Smooth muscle cell (in vitro differentiated cells): ENCODE data around the gene CACNA2D3. TPM values are rescaled to one million over a fixed set of nuclear protein-coding genes. Genes with fewer than 3 reads are reported as not detected.
A peak's percentile ranks its signal among the peaks of the same experiment; 100 is the strongest.

Source experiments
- DNase-seq: peaks from one replicate; lab custom pipeline; 2025; ENCODE audit not compliant: unreplicated experiment; lab: John Stamatoyannopoulos, UW
- H2AFZ ChIP-seq: fragments of 200-600 bp; sonication (generic); 2 replicates; pipeline ENCODE4 v1.6.0; 2016; ENCODE audit warnings: antibody characterized with exemption, low read depth, mild to moderate bottlenecking
- H3F3A ChIP-seq: fragments of 200-600 bp; sonication (generic); 2 replicates; pipeline ENCODE4 v1.6.0; 2017; ENCODE audit warnings: antibody characterized with exemption, low read depth
- H3K27ac ChIP-seq: fragments of 200-600 bp; sonication (generic); 2 replicates; pipeline ENCODE4 v1.5.1; 2016; ENCODE audit warnings: low read depth, mild to moderate bottlenecking
- H3K27me3 ChIP-seq: fragments of 200-600 bp; sonication (generic); 2 replicates; pipeline ENCODE4 v1.6.1; 2016; ENCODE audit warnings: low read depth, mild to moderate bottlenecking
- H3K36me3 ChIP-seq: fragments of 200-600 bp; sonication (generic); 2 replicates; pipeline ENCODE4 v1.5.1; 2016; ENCODE audit warnings: low read depth
- H3K4me1 ChIP-seq: fragments of 200-600 bp; sonication (generic); 2 replicates; pipeline ENCODE4 v1.5.1; 2016; ENCODE audit warnings: low read depth
- H3K4me2 ChIP-seq: fragments of 200-600 bp; sonication (generic); 2 replicates; pipeline ENCODE4 v1.6.0; 2016; ENCODE audit warnings: mild to moderate bottlenecking
- H3K4me3 ChIP-seq: fragments of 200-600 bp; sonication (generic); 2 replicates; pipeline ENCODE4 v1.5.1; 2016; ENCODE audit warnings: mild to moderate bottlenecking
- H3K79me2 ChIP-seq: fragments of 200-600 bp; sonication (generic); 2 replicates; pipeline ENCODE4 v1.6.0; 2016; ENCODE audit warnings: low read depth, mild to moderate bottlenecking
- H3K9ac ChIP-seq: fragments of 200-600 bp; sonication (generic); 2 replicates; pipeline ENCODE4 v1.6.0; 2016; ENCODE audit warnings: low read depth
- H3K9me3 ChIP-seq: fragments of 200-600 bp; sonication (generic); replicated peaks from 2 replicates; pipeline ENCODE4 v1.5.1; 2016; ENCODE audit warnings: low read depth
- H4K20me1 ChIP-seq: fragments of 200-600 bp; sonication (generic); 2 replicates; pipeline ENCODE4 v1.6.0; 2016; ENCODE audit warnings: low read depth
- CTCF ChIP-seq: fragments of 200-600 bp; sonication (generic); IDR thresholded peaks from 2 replicates; pipeline ENCODE4 v1.5.1; 2017; ENCODE audit warnings: borderline replicate concordance, mild to moderate bottlenecking, antibody characterized with exemption; ENCODE audit not compliant: insufficient read depth, poor library complexity, severe bottlenecking
- WGBS: methylation state at CpG from one replicate; pipeline ENCODE4 v1.1.7; 2016; ENCODE audit warnings: low lambda C conversion rate; 5-methylcytosine and 5-hydroxymethylcytosine counted together
- polyA plus RNA-seq: library from polyadenylated mRNA; unstranded; fragments of >200 nt; fragmentation: Nextera tagmentation; extraction: Ambion mirVana; gene quantifications from 2 replicates; pipeline ENCODE4 v1.2.1, GENCODE V29; 2016
- total RNA-seq: library from RNA; depleted of rRNA; stranded (reverse); fragments of >200 nt; gene quantifications from 2 replicates; pipeline ENCODE4 v1.2.3, GENCODE V29; 2014

Gene CACNA2D3
- total and polyA plus RNA-seq, 2 experiments from 2014 or later, result 0.15 to 0.90 TPM

- Histone ChIP-seq H3K36me3 (no peaks in the 10 kb centered on the region), H3F3A (peaks cover 20% of the 10 kb centered on the region), H3K27me3 (no peaks in the 10 kb centered on the region), H4K20me1 (no peaks in the 10 kb centered on the region), H3K9me3 (no peaks in the 10 kb centered on the region), H3K4me1 (peaks cover 12% of the 10 kb centered on the region), H2AFZ (no peak overlapping the region), H3K27ac (no peak overlapping the region), H3K79me2 (no peaks in the 10 kb centered on the region), H3K4me3 (no peak overlapping the region), H3K4me2 (no peak overlapping the region), H3K9ac (no peak overlapping the region)
- DNase-seq, result no peak
- WGBS, result 86% methylated on average over 3 of the region's 3 CpGs
- TF ChIP-seq CTCF, result no peak
Observed at GRCh38 chr3:54964081-54964480, 841.7 kb downstream of the CACNA2D3 start.

GRCh38 chr3:54965746-54966145 is 843.4 kb downstream of the CACNA2D3 start:
- Histone ChIP-seq H3K9me3 (no peaks in the 10 kb centered on the region), H3K36me3 (no peaks in the 10 kb centered on the region), H3K4me1 (peaks cover 12% of the 10 kb centered on the region), H3K4me3 (no peak overlapping the region), H3K4me2 (peak overlapping the region; percentile 6), H3K27me3 (no peaks in the 10 kb centered on the region), H3K27ac (no peak overlapping the region), H3F3A (peaks cover 20% of the 10 kb centered on the region), H3K9ac (no peak overlapping the region), H2AFZ (no peak overlapping the region), H3K79me2 (no peaks in the 10 kb centered on the region), H4K20me1 (no peaks in the 10 kb centered on the region)
- 27% methylated on average over 6 of the region's 6 CpGs for WGBS
- no peak for TF ChIP-seq CTCF
- no peak for DNase-seq

GRCh38 chr3:54966979-54967378 is 844.6 kb downstream of the CACNA2D3 start:
- 90% methylated on average over 6 of the region's 6 CpGs for WGBS
- Histone ChIP-seq H3K9ac (no peak overlapping the region), H3K27ac (peak overlapping the region; percentile 57), H3F3A (peaks cover 20% of the 10 kb centered on the region), H4K20me1 (no peaks in the 10 kb centered on the region), H3K4me1 (peaks cover 12% of the 10 kb centered on the region), H3K9me3 (no peaks in the 10 kb centered on the region), H3K4me2 (no peak overlapping the region), H2AFZ (no peak overlapping the region), H3K79me2 (no peaks in the 10 kb centered on the region), H3K27me3 (no peaks in the 10 kb centered on the region), H3K4me3 (no peak overlapping the region), H3K36me3 (no peaks in the 10 kb centered on the region)
- no peak for TF ChIP-seq CTCF
- DNase-seq, result no peak

- no peak for TF ChIP-seq CTCF
- H3K9me3 ChIP-seq, result no peaks in the 10 kb centered on the region
- no peaks in the 10 kb centered on the region for H3K36me3 ChIP-seq
- 39% methylated on average over 1 of the region's 1 CpG for WGBS
- H3K4me3 ChIP-seq, result no peak overlapping the region
- no peak overlapping the region for H3K9ac ChIP-seq
- H3K4me2 ChIP-seq, result peak overlapping the region; percentile 0
- H3K27me3 ChIP-seq, result no peaks in the 10 kb centered on the region
- H3K4me1 ChIP-seq, result peaks cover 12% of the 10 kb centered on the region
- no peaks in the 10 kb centered on the region for H4K20me1 ChIP-seq
- no peaks in the 10 kb centered on the region for H3K79me2 ChIP-seq
- no peak for DNase-seq
- H3K27ac ChIP-seq, result peak overlapping the region; percentile 57
- peaks cover 20% of the 10 kb centered on the region for H3F3A ChIP-seq
- H2AFZ ChIP-seq, result no peak overlapping the region
Observed at GRCh38 chr3:54967731-54968161, 845.4 kb downstream of the CACNA2D3 start.
